ENCODE measurements around the gene BMF.
A peak's percentile ranks its signal among the peaks of the same experiment; 100 is the strongest.

Gene BMF

DNA sequence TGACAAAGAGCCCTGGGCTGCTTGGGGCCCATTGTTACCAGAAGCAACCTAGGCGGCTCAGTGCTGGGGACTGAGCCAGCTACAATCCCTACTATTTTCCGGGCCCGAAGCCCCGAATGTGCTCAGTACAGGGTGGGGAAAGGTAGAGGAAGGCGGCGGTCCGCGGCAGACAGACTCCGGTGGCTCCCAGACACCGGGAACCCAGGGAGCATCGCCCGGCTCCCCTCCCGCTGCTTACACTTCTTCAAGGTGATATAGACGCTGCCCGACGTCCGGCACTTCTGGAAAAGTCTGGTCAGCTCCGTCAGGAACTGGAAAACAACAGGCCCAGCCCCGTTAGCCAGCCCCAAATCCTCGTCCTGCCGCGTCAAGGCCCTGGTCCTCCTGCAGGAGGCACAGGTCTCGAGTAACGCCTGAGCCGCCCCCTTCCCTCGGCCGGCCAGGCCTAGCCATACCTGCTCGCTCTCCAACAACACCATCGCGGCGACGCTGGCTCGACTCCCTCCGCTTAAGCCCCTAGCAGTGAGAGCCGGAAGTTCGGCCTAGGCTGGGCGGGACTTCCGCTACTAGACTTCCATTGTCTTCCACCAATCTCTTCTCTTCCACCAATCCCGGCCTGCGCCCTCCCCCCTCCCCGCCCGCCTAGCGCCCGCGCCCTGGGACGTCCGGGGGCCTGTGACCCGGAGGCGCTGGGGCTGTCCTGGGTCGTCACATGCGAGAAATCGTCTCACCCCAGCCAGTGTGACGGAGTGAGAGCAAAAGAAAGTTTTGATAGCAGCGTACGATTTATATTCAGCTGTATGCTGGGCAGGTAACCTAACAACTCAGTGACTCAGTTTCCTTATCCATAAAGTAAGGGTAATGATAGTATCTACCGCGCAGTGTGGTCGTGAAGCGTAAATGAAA is 69.8 kb downstream of the BMF start, which contains the start of gene SRP14:
Gene SRP14, minus strand, starts transcription at position 544 of the 906 bp plus-strand sequence. Its CDS starts 65 bp downstream, at position 479.
- Histone ChIP-seq H3K27me3 (replicated peaks; ENCODE audit: control insufficient read depth, insufficient read depth, low read length) (no peaks in the 10 kb centered on the region), H3K4me3 (replicated peaks; ENCODE audit: low read depth, low read length) (peak within 1 kb of the TSS; percentile 99)

DNA sequence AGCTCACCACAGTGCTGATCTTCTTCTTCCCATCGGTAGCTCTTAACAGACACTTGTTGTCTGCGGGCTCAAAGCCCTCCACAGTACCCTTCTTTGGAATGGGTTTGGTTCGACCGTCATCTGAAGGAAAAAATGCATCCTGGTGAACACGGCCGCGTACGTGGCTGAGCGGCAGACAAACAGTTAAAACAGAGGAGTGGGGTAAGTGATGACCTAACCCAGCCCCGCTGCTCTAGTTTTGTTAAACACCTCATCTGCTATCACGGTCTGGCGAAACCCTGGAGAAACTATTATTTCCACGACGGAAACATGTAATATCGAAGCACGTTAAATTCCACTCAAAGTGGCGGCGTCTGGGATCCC is 70.4 kb downstream of the BMF start:
- DNase-seq (ENCODE audit: extremely low read depth, insufficient read length): no peak
- Histone ChIP-seq H3K27me3 (replicated peaks; ENCODE audit: control insufficient read depth, insufficient read depth, low read length) (no peaks in the 10 kb centered on the region), H3K36me3 (ENCODE audit: control insufficient read depth, insufficient read depth, low read length) (peaks cover 10% of the 10 kb centered on the region), H3K4me3 (replicated peaks; ENCODE audit: low read depth, low read length) (peak overlapping the region; percentile 99)
- TF ChIP-seq, protein P1, sequence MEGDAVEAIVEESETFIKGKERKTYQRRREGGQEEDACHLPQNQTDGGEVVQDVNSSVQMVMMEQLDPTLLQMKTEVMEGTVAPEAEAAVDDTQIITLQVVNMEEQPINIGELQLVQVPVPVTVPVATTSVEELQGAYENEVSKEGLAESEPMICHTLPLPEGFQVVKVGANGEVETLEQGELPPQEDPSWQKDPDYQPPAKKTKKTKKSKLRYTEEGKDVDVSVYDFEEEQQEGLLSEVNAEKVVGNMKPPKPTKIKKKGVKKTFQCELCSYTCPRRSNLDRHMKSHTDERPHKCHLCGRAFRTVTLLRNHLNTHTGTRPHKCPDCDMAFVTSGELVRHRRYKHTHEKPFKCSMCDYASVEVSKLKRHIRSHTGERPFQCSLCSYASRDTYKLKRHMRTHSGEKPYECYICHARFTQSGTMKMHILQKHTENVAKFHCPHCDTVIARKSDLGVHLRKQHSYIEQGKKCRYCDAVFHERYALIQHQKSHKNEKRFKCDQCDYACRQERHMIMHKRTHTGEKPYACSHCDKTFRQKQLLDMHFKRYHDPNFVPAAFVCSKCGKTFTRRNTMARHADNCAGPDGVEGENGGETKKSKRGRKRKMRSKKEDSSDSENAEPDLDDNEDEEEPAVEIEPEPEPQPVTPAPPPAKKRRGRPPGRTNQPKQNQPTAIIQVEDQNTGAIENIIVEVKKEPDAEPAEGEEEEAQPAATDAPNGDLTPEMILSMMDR (IDR thresholded peaks at IDR 0.05; ENCODE audit: insufficient read depth, low read length, poor library complexity, severe bottlenecking): no peak

More for the DNA sequence above, 69.8 kb downstream of the BMF start, which contains the start of gene SRP14:
- TF ChIP-seq, protein P1 (IDR thresholded peaks at IDR 0.05; ENCODE audit: insufficient read depth, low read length, poor library complexity, severe bottlenecking): no peak
- peaks cover 10% of the 10 kb centered on the region for H3K36me3 ChIP-seq (ENCODE audit: control insufficient read depth, insufficient read depth, low read length)
- DNase-seq (ENCODE audit: extremely low read depth, insufficient read length): peak; percentile 93

Measured in GM06990 (cell line).